ENCODE data around the gene FOXD1. TPM values are rescaled to one million over a fixed set of nuclear protein-coding genes. Genes with fewer than 3 reads are reported as not detected.
"Not testable (repeated sequence)": the region's sequence is repeated elsewhere in the genome, so short reads cannot be mapped to it uniquely, and the experiment has no call there.

FOXD1 gene
- total RNA-seq, 1 donor: 17.0 TPM

GRCh38 chr5:73415171-73415570 is 33.4 kb downstream of the FOXD1 start:
- no peak overlapping the region for H3K4me2 ChIP-seq (ENCODE audit: insufficient read depth, low read length)
- H3K27me3 ChIP-seq (ENCODE audit: insufficient read depth, low read length): no peaks in the 10 kb centered on the region
- no peak for DNase-seq (ENCODE audit: insufficient read length, low spot score, missing footprints)
- H3K79me2 ChIP-seq (ENCODE audit: insufficient read depth, low read length): no peaks in the 10 kb centered on the region
- H3K9me3 ChIP-seq (ENCODE audit: low read depth, low read length): no peaks in the 10 kb centered on the region
- H3K27ac ChIP-seq (ENCODE audit: low read depth, low read length): no peak overlapping the region
- TF ChIP-seq CTCF (IDR thresholded peaks at IDR 0.05; ENCODE audit: extremely low read depth, low read depth, low read length): no peak
- H4K20me1 ChIP-seq (ENCODE audit: insufficient read depth, low read length): no peaks in the 10 kb centered on the region
- H2AFZ ChIP-seq (ENCODE audit: low read length): no peak overlapping the region
- H3K4me3 ChIP-seq (ENCODE audit: insufficient read depth, low read length): no peak overlapping the region
- H3K4me1 ChIP-seq (ENCODE audit: insufficient read depth, low read length): peaks cover 47% of the 10 kb centered on the region
- no peaks in the 10 kb centered on the region for H3K36me3 ChIP-seq (ENCODE audit: insufficient read depth, low read length)

- Histone ChIP-seq H3K4me3 (ENCODE audit: insufficient read depth, low read length) (no peak overlapping the region), H4K20me1 (ENCODE audit: insufficient read depth, low read length) (no peaks in the 10 kb centered on the region), H3K27me3 (ENCODE audit: insufficient read depth, low read length) (no peaks in the 10 kb centered on the region), H2AFZ (ENCODE audit: low read length) (no peak overlapping the region), H3K79me2 (ENCODE audit: insufficient read depth, low read length) (no peaks in the 10 kb centered on the region), H3K4me2 (ENCODE audit: insufficient read depth, low read length) (peak overlapping the region; percentile 8), H3K27ac (ENCODE audit: low read depth, low read length) (peak overlapping the region; percentile 45), H3K4me1 (ENCODE audit: insufficient read depth, low read length) (peaks cover 32% of the 10 kb centered on the region), H3K36me3 (ENCODE audit: insufficient read depth, low read length) (no peaks in the 10 kb centered on the region), H3K9me3 (ENCODE audit: low read depth, low read length) (no peaks in the 10 kb centered on the region)
- TF ChIP-seq CTCF (IDR thresholded peaks at IDR 0.05; ENCODE audit: extremely low read depth, low read depth, low read length): no peak
- DNase-seq (ENCODE audit: insufficient read length, low spot score, missing footprints): peak; percentile 92
Measured at GRCh38 chr5:73412597-73412988, 36.0 kb downstream of the FOXD1 start.

- Histone ChIP-seq H4K20me1 (ENCODE audit: insufficient read depth, low read length) (no peaks in the 10 kb centered on the region), H3K4me3 (ENCODE audit: insufficient read depth, low read length) (no peak overlapping the region), H3K4me2 (ENCODE audit: insufficient read depth, low read length) (peak overlapping the region; percentile 8), H2AFZ (ENCODE audit: low read length) (no peak overlapping the region), H3K4me1 (ENCODE audit: insufficient read depth, low read length) (peaks cover 28% of the 10 kb centered on the region), H3K9me3 (ENCODE audit: low read depth, low read length) (no peaks in the 10 kb centered on the region), H3K79me2 (ENCODE audit: insufficient read depth, low read length) (no peaks in the 10 kb centered on the region), H3K27me3 (ENCODE audit: insufficient read depth, low read length) (no peaks in the 10 kb centered on the region), H3K27ac (ENCODE audit: low read depth, low read length) (peak overlapping the region; percentile 45), H3K36me3 (ENCODE audit: insufficient read depth, low read length) (no peaks in the 10 kb centered on the region)
- TF ChIP-seq CTCF (IDR thresholded peaks at IDR 0.05; ENCODE audit: extremely low read depth, low read depth, low read length): no peak
- DNase-seq (ENCODE audit: insufficient read length, low spot score, missing footprints): no peak
Measured at GRCh38 chr5:73411936-73412596, 36.5 kb downstream of the FOXD1 start.

GRCh38 chr5:73409927-73410326 is 38.6 kb downstream of the FOXD1 start:
- H2AFZ ChIP-seq (ENCODE audit: low read length); H3K79me2 ChIP-seq (ENCODE audit: insufficient read depth, low read length); H3K27ac ChIP-seq (ENCODE audit: low read depth, low read length); H3K4me2 ChIP-seq (ENCODE audit: insufficient read depth, low read length); DNase-seq (ENCODE audit: insufficient read length, low spot score, missing footprints); H4K20me1 ChIP-seq (ENCODE audit: insufficient read depth, low read length); H3K36me3 ChIP-seq (ENCODE audit: insufficient read depth, low read length); H3K9me3 ChIP-seq (ENCODE audit: low read depth, low read length); H3K27me3 ChIP-seq (ENCODE audit: insufficient read depth, low read length); H3K4me3 ChIP-seq (ENCODE audit: insufficient read depth, low read length): not testable (repeated sequence)
- H3K4me1 ChIP-seq (ENCODE audit: insufficient read depth, low read length): peaks cover 24% of the 10 kb centered on the region
